ENCODE data around the gene FYB1.
A peak's percentile ranks its signal among the peaks of the same experiment; 100 is the strongest.

Gene FYB1

DNA sequence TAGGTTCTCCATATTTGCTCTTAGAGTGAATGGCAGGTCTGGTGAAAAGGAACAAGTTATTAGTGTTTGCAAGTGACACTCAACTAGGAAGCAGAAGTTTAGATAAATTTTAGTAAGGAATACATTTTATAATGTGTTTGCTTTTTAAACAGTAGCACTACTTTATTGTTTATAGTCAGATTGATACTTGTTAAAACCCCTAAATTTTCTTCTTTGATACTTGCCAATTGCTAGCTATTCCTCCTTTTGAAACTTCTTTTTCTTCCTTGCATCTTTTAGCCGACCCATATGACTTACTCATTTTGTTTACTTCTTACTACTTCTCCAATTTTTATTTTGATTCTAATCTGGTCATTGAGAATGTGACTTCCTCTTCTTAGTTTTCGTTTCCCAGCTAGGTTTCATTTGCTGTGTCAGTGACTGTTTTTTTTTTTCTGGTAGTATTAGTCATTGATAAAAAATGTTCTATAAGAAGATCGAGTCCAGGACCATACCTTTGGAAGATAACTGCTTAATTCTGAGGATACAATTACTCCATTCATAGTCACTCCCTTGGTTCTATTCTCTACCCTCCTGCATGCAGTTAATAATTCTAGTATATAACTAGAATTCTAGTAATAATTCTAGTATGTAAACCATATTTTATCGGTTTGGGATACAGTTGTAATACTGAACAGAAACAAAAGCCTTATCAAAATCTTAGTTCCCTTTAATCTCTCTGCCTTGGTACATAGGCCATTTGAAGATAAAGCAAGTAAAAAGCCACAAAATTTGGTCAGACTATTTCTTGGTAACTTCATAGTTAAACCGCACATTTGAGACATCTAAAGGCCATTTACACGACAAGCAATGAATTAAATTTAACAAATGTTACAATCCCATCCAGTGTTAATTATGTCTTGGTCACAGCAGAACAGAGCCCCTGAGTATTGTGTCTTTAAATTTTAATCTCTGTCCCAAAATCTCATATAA lies 142.3 kb downstream of the FYB1 start:
- DNase-seq (ENCODE audit: low read depth in 1 of 2, low spot score in 1 of 2): no peak
- no peak for TF ChIP-seq GABPA (IDR thresholded peaks at IDR 0.05; ENCODE audit: low read depth)
- TF ChIP-seq SPI1 (IDR thresholded peaks at IDR 0.05; ENCODE audit: borderline replicate concordance, low read depth): peak; percentile 94
- Histone ChIP-seq H3K4me3 (replicated peaks; ENCODE audit: insufficient read depth, low read length) (no peak overlapping the region), H3K27ac (replicated peaks) (peak overlapping the region; percentile 18; the same call in 1 of the 2 replicates), H3K27me3 (ENCODE audit: insufficient read depth, poor library complexity, severe bottlenecking) (no peaks in the 10 kb centered on the region)

GRCh38 chr5:39076101-39076756 lies 143.1 kb downstream of the FYB1 start:
- DNase-seq (ENCODE audit: low read depth in 1 of 2, low spot score in 1 of 2): no peak
- Histone ChIP-seq H3K4me3 (replicated peaks; ENCODE audit: insufficient read depth, low read length) (no peak overlapping the region), H3K27ac (replicated peaks) (peak overlapping the region; percentile 18; the same call in 1 of the 2 replicates), H3K27me3 (ENCODE audit: insufficient read depth, poor library complexity, severe bottlenecking) (no peaks in the 10 kb centered on the region)
- TF ChIP-seq REST (IDR thresholded peaks at IDR 0.05; ENCODE audit: insufficient replicate concordance, low read depth): no peak
- no peak for TF ChIP-seq SPI1 (IDR thresholded peaks at IDR 0.05; ENCODE audit: borderline replicate concordance, low read depth)
- TF ChIP-seq, protein P1, sequence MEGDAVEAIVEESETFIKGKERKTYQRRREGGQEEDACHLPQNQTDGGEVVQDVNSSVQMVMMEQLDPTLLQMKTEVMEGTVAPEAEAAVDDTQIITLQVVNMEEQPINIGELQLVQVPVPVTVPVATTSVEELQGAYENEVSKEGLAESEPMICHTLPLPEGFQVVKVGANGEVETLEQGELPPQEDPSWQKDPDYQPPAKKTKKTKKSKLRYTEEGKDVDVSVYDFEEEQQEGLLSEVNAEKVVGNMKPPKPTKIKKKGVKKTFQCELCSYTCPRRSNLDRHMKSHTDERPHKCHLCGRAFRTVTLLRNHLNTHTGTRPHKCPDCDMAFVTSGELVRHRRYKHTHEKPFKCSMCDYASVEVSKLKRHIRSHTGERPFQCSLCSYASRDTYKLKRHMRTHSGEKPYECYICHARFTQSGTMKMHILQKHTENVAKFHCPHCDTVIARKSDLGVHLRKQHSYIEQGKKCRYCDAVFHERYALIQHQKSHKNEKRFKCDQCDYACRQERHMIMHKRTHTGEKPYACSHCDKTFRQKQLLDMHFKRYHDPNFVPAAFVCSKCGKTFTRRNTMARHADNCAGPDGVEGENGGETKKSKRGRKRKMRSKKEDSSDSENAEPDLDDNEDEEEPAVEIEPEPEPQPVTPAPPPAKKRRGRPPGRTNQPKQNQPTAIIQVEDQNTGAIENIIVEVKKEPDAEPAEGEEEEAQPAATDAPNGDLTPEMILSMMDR (IDR thresholded peaks at IDR 0.05; ENCODE audit: insufficient read depth, low read length): no peak
- no peak for TF ChIP-seq GABPA (IDR thresholded peaks at IDR 0.05; ENCODE audit: low read depth)

- Histone ChIP-seq H3K27ac (replicated peaks) (peak within 1 kb of the TSS; percentile 99), H3K27me3 (ENCODE audit: insufficient read depth, poor library complexity, severe bottlenecking) (no peaks in the 10 kb centered on the region), H3K4me3 (replicated peaks; ENCODE audit: insufficient read depth, low read length) (peak within 1 kb of the TSS; percentile 91)
- peak; percentile 48 to 86 for DNase-seq (ENCODE audit: low read depth in 1 of 2, low spot score in 1 of 2)
- TF ChIP-seq, protein P1 (IDR thresholded peaks at IDR 0.05; ENCODE audit: insufficient read depth, low read length): no peak
- TF ChIP-seq POLR2AphosphoS5 (IDR thresholded peaks at IDR 0.05; ENCODE audit: low read depth) (peak; percentile 75), GABPA (IDR thresholded peaks at IDR 0.05; ENCODE audit: low read depth) (no peak), SPI1 (IDR thresholded peaks at IDR 0.05; ENCODE audit: borderline replicate concordance, low read depth) (no peak), REST (IDR thresholded peaks at IDR 0.05; ENCODE audit: insufficient replicate concordance, low read depth) (peak; percentile 52)
These were observed 145.1 kb downstream of the FYB1 start, which contains the start of gene RICTOR for GRCh38 chr5:39074017-39074814. TSS of gene RICTOR (minus strand) at chr5:39074399. CDS start at chr5:39074377, 22 bp downstream.

Measured in HL-60 (cell line).